ENCODE data around the gene ZSWIM1. TPM values are rescaled to one million over a fixed set of nuclear protein-coding genes. Genes with fewer than 3 reads are reported as not detected.

Gene ZSWIM1
- polyA plus RNA-seq, 1 donor (not counting 4 experiments of a cell fraction or from before 2014, with no cell fraction given), result 4.4 TPM

- Histone ChIP-seq H3K4me3 (ENCODE audit: control insufficient read depth in 2 of 3, extremely low read depth in 1 of 3, insufficient read depth in 2 of 3, low read depth in 1 of 3, low read length in 3 of 3) (no peak overlapping the region), H3K79me2 (ENCODE audit: control insufficient read depth, insufficient read depth, low read length) (no peaks in the 10 kb centered on the region), H3K4me1 (ENCODE audit: control insufficient read depth, extremely low read depth, insufficient read depth, low read length) (peaks cover 18% of the 10 kb centered on the region), H3K9me3 (ENCODE audit: control insufficient read depth, low read depth, low read length) (no peaks in the 10 kb centered on the region), H2AFZ (ENCODE audit: control insufficient read depth, low read length) (no peak overlapping the region), H3K4me2 (ENCODE audit: control insufficient read depth, extremely low read depth, insufficient read depth, low read depth, low read length) (no peak overlapping the region), H3K36me3 (ENCODE audit: control insufficient read depth in 2 of 2, extremely low read depth in 1 of 2, insufficient read depth in 2 of 2, low read length in 2 of 2) (no peaks in the 10 kb centered on the region), H3K9me1 (ENCODE audit: control insufficient read depth, extremely low read depth, insufficient read depth, low read length) (peaks cover 2% of the 10 kb centered on the region), H3K9ac (ENCODE audit: control insufficient read depth, extremely low read depth, insufficient read depth, low read length) (no peak overlapping the region), H3K27ac (ENCODE audit: control insufficient read depth, insufficient read depth, low read length) (no peak overlapping the region), H3K27me3 (ENCODE audit: control insufficient read depth, extremely low read depth, insufficient read depth, low read length) (no peaks in the 10 kb centered on the region), H4K20me1 (ENCODE audit: control insufficient read depth, extremely low read depth, insufficient read depth, low read length) (no peaks in the 10 kb centered on the region)
- FAIRE-seq (no peak), DNase-seq (ENCODE audit: low read depth, low spot score) (no peak)
- TF ChIP-seq CTCF (optimal IDR thresholded peaks at IDR 0.05 in 1 of 3, IDR thresholded peaks at IDR 0.05 in 1 of 3, conservative IDR thresholded peaks at IDR 0.05 in 1 of 3; ENCODE audit: extremely low read depth in 1 of 3, insufficient read depth in 2 of 3, low read length in 3 of 3) (no peak), EZH2 (IDR thresholded peaks at IDR 0.05; ENCODE audit: low read length) (no peak)
- dilution Hi-C loops (cut with MboI; ENCODE audit: extremely low pct_ligation_motif_present, low sequenced_read_pairs), result no loop called here
These were observed 14.6 kb upstream of the ZSWIM1 start for GRCh38 chr20:45866454-45866853.

GRCh38 chr20:45867136-45867818, 13.8 kb upstream of the ZSWIM1 start:
- Histone ChIP-seq H3K4me2 (ENCODE audit: control insufficient read depth, extremely low read depth, insufficient read depth, low read depth, low read length) (no peak overlapping the region), H3K36me3 (ENCODE audit: control insufficient read depth in 2 of 2, extremely low read depth in 1 of 2, insufficient read depth in 2 of 2, low read length in 2 of 2) (no peaks in the 10 kb centered on the region), H3K79me2 (ENCODE audit: control insufficient read depth, insufficient read depth, low read length) (no peaks in the 10 kb centered on the region), H3K4me1 (ENCODE audit: control insufficient read depth, extremely low read depth, insufficient read depth, low read length) (peaks cover 18% of the 10 kb centered on the region), H4K20me1 (ENCODE audit: control insufficient read depth, extremely low read depth, insufficient read depth, low read length) (no peaks in the 10 kb centered on the region), H3K27ac (ENCODE audit: control insufficient read depth, insufficient read depth, low read length) (peak overlapping the region; percentile 68), H3K9me3 (ENCODE audit: control insufficient read depth, low read depth, low read length) (no peaks in the 10 kb centered on the region), H3K4me3 (ENCODE audit: control insufficient read depth in 2 of 3, extremely low read depth in 1 of 3, insufficient read depth in 2 of 3, low read depth in 1 of 3, low read length in 3 of 3) (no peak overlapping the region), H3K27me3 (ENCODE audit: control insufficient read depth, extremely low read depth, insufficient read depth, low read length) (no peaks in the 10 kb centered on the region), H2AFZ (ENCODE audit: control insufficient read depth, low read length) (no peak overlapping the region), H3K9me1 (ENCODE audit: control insufficient read depth, extremely low read depth, insufficient read depth, low read length) (peaks cover 2% of the 10 kb centered on the region), H3K9ac (ENCODE audit: control insufficient read depth, extremely low read depth, insufficient read depth, low read length) (peak overlapping the region; percentile 28)
- FAIRE-seq, result no peak
- TF ChIP-seq CTCF (optimal IDR thresholded peaks at IDR 0.05 in 1 of 3, IDR thresholded peaks at IDR 0.05 in 1 of 3, conservative IDR thresholded peaks at IDR 0.05 in 1 of 3; ENCODE audit: extremely low read depth in 1 of 3, insufficient read depth in 2 of 3, low read length in 3 of 3) (no peak), EZH2 (IDR thresholded peaks at IDR 0.05; ENCODE audit: low read length) (no peak)
- dilution Hi-C loops (cut with MboI; ENCODE audit: extremely low pct_ligation_motif_present, low sequenced_read_pairs), result no loop called here
- DNase-seq (ENCODE audit: low read depth, low spot score), result no peak
